ENCODE results near the gene MRM2.

MRM2 gene

GRCh38 chr7:2222516-2222915 is 19.5 kb downstream of the MRM2 start:
- H3K4me3 ChIP-seq (ENCODE audit: low read depth, low read length) = no peak overlapping the region
- TF ChIP-seq CTCF (IDR thresholded peaks at IDR 0.05; ENCODE audit: low read depth, low read length, missing control alignments) = no peak
- DNase-seq (ENCODE audit: low read depth) = no peak

GRCh38 chr7:2220954-2221353 is 21.1 kb downstream of the MRM2 start:
- DNase-seq (ENCODE audit: low read depth) = no peak
- TF ChIP-seq CTCF (IDR thresholded peaks at IDR 0.05; ENCODE audit: low read depth, low read length, missing control alignments) = no peak
- no peak overlapping the region for H3K4me3 ChIP-seq (ENCODE audit: low read depth, low read length)

GRCh38 chr7:2220506-2220905 is 21.5 kb downstream of the MRM2 start:
- no peak for TF ChIP-seq CTCF (IDR thresholded peaks at IDR 0.05; ENCODE audit: low read depth, low read length, missing control alignments)
- no peak for DNase-seq (ENCODE audit: low read depth)
- H3K4me3 ChIP-seq (ENCODE audit: low read depth, low read length) = no peak overlapping the region

- TF ChIP-seq CTCF (IDR thresholded peaks at IDR 0.05; ENCODE audit: low read depth, low read length, missing control alignments) = no peak
- no peak overlapping the region for H3K4me3 ChIP-seq (ENCODE audit: low read depth, low read length)
- DNase-seq (ENCODE audit: low read depth) = no peak
These were observed 22.0 kb downstream of the MRM2 start for GRCh38 chr7:2220030-2220429.

GRCh38 chr7:2219606-2220005 is 22.4 kb downstream of the MRM2 start:
- no peak for TF ChIP-seq CTCF (IDR thresholded peaks at IDR 0.05; ENCODE audit: low read depth, low read length, missing control alignments)
- no peak overlapping the region for H3K4me3 ChIP-seq (ENCODE audit: low read depth, low read length)
- DNase-seq (ENCODE audit: low read depth) = no peak

GRCh38 chr7:2219136-2219535 is 22.9 kb downstream of the MRM2 start:
- no peak for TF ChIP-seq CTCF (IDR thresholded peaks at IDR 0.05; ENCODE audit: low read depth, low read length, missing control alignments)
- no peak for DNase-seq (ENCODE audit: low read depth)

GRCh38 chr7:2218444-2218785 is 23.6 kb downstream of the MRM2 start:
- H3K4me3 ChIP-seq (ENCODE audit: low read depth, low read length) = no peak overlapping the region
- no peak for DNase-seq (ENCODE audit: low read depth)
- TF ChIP-seq CTCF (IDR thresholded peaks at IDR 0.05; ENCODE audit: low read depth, low read length, missing control alignments) = no peak

More at GRCh38 chr7:2219136-2219535, 22.9 kb downstream of the MRM2 start:
- no peak overlapping the region for H3K4me3 ChIP-seq (ENCODE audit: low read depth, low read length)

Measured in GM12864 (cell line).